Fibroblast of lung (primary cell): ENCODE results near the gene DUSP1. TPM values are rescaled to one million over a fixed set of nuclear protein-coding genes. Genes with fewer than 3 reads are reported as not detected.

Experiments
- DNase-seq, 2 donors: peaks; one replicate each; pipeline versions ENCODE4 v3.0.0 to v3.0.0-alpha.2; 2010; ENCODE audit warnings: low read depth in 2 of 2
- H2AFZ ChIP-seq: 2 replicates; pipeline ENCODE4 v1.5.1; 2012; ENCODE audit warnings: low read length, control low read depth, inconsistent platforms
- H3K27ac ChIP-seq: 2 replicates; pipeline ENCODE4 v1.5.1; 2011; ENCODE audit warnings: low read length, control low read depth; ENCODE audit not compliant: insufficient read depth
- H3K27me3 ChIP-seq: 2 replicates; pipeline ENCODE4 v1.5.1; 2011; ENCODE audit warnings: mild to moderate bottlenecking, low read length; ENCODE audit not compliant: control insufficient read depth, insufficient read depth
- H3K36me3 ChIP-seq: 2 replicates; pipeline ENCODE4 v1.5.1; 2011; ENCODE audit warnings: low read length; ENCODE audit not compliant: control insufficient read depth, insufficient read depth
- H3K4me1 ChIP-seq: 2 replicates; pipeline ENCODE4 v1.5.1; 2011; ENCODE audit warnings: low read length; ENCODE audit not compliant: control insufficient read depth, insufficient read depth; ENCODE audit errors: extremely low read depth
- H3K4me2 ChIP-seq: 2 replicates; pipeline ENCODE4 v1.5.1; 2011; ENCODE audit warnings: low read length, control low read depth; ENCODE audit not compliant: insufficient read depth; ENCODE audit errors: extremely low read depth
- H3K4me3 ChIP-seq, 4 experiments: fragments of 200-600 bp in 1 of 4; sonication (generic) in 1 of 4; replicated peaks in 1 of 4; 2 replicates each; pipeline ENCODE4 v1.5.1; 2011 to 2016; ENCODE audit warnings: low read length in 4 of 4, low read depth in 3 of 4, mild to moderate bottlenecking in 3 of 4, control low read depth in 2 of 4, inconsistent platforms in 1 of 4, mixed read lengths in 1 of 4; ENCODE audit not compliant: insufficient read depth in 1 of 4; ENCODE audit errors: control extremely low read depth in 1 of 4
- H3K79me2 ChIP-seq: 2 replicates; pipeline ENCODE4 v1.5.1; 2012; ENCODE audit warnings: mild to moderate bottlenecking, low read length, inconsistent platforms; ENCODE audit not compliant: control insufficient read depth, insufficient read depth
- H3K9ac ChIP-seq: 2 replicates; pipeline ENCODE4 v1.5.1; 2011; ENCODE audit warnings: mild to moderate bottlenecking, low read length, control low read depth; ENCODE audit not compliant: insufficient read depth
- H3K9me3 ChIP-seq: 2 replicates; pipeline ENCODE4 v1.5.1; 2012; ENCODE audit warnings: low read depth, low read length; ENCODE audit not compliant: control insufficient read depth, insufficient read depth
- H4K20me1 ChIP-seq: 2 replicates; pipeline ENCODE4 v1.5.1; 2011; ENCODE audit warnings: low read length; ENCODE audit not compliant: control insufficient read depth, insufficient read depth; ENCODE audit errors: extremely low read depth
- CTCF ChIP-seq, 2 donors: IDR thresholded peaks in 1 of 2; conservative IDR thresholded peaks in 1 of 2; 1 replicate in 1 of 2; 2 replicates in 1 of 2; pipeline ENCODE4 v1.5.1; 2011 to 2012; ENCODE audit warnings: low read length in 2 of 2, control low read depth in 1 of 2, inconsistent platforms in 1 of 2, low read depth in 1 of 2, mild to moderate bottlenecking in 1 of 2
- EZH2 ChIP-seq: IDR thresholded peaks from 2 replicates; pipeline ENCODE4 v1.5.1; 2012; ENCODE audit warnings: low read length, control low read depth, mild to moderate bottlenecking; ENCODE audit errors: missing control alignments
- polyA plus RNA-seq, 2 donors: library from polyadenylated mRNA; depleted of rRNA in 1 of 2; stranded (reverse) in 1 of 2; unstranded in 1 of 2; fragments of >200 nt; gene quantifications; 2 replicates each; pipeline ENCODE4 v1.2.1, GENCODE V29; 2011 to 2012; ENCODE audit warnings: missing spikeins in 1 of 2
- total RNA-seq: library from RNA; depleted of rRNA; stranded (reverse); fragments of >200 nt; gene quantifications from 2 replicates; pipeline ENCODE4 v1.2.1, GENCODE V29; 2014

The DUSP1 gene
- total and polyA plus RNA-seq, 2 donors (not counting 1 experiment from before 2014, with no cell fraction given) = 121 to 148 TPM

- no peak overlapping the region for H2AFZ ChIP-seq
- H3K4me3 ChIP-seq = no peak overlapping the region
- TF ChIP-seq CTCF (conservative IDR thresholded peaks at IDR 0.05 in 1 of 2, IDR thresholded peaks at IDR 0.05 in 1 of 2; ENCODE audit: low read depth in 1 of 2, low read length in 2 of 2) (no peak), EZH2 (no peak)
- H3K36me3 ChIP-seq = no peaks in the 10 kb centered on the region
- H4K20me1 ChIP-seq = no peaks in the 10 kb centered on the region
- H3K4me1 ChIP-seq = peaks cover 23% of the 10 kb centered on the region
- no peak overlapping the region for H3K4me2 ChIP-seq
- H3K9me3 ChIP-seq = no peaks in the 10 kb centered on the region
- no peak overlapping the region for H3K27ac ChIP-seq
- H3K79me2 ChIP-seq = no peaks in the 10 kb centered on the region
- no peak for DNase-seq
- H3K9ac ChIP-seq = no peak overlapping the region
- no peaks in the 10 kb centered on the region for H3K27me3 ChIP-seq
Measured at GRCh38 chr5:172731680-172732074, 39.3 kb downstream of the DUSP1 start.

GRCh38 chr5:172730981-172731679 lies 39.9 kb downstream of the DUSP1 start:
- no peak overlapping the region for H3K27ac ChIP-seq
- DNase-seq = peak in 1 of 2 donors; percentile 32

GRCh38 chr5:172730222-172730621 lies 40.8 kb downstream of the DUSP1 start:
- H3K27ac ChIP-seq = no peak overlapping the region
- H3K9ac ChIP-seq = no peak overlapping the region
- H3K9me3 ChIP-seq = no peaks in the 10 kb centered on the region
- no peak for DNase-seq
- no peaks in the 10 kb centered on the region for H3K79me2 ChIP-seq
- no peak overlapping the region for H2AFZ ChIP-seq
- TF ChIP-seq EZH2 = no peak
- no peaks in the 10 kb centered on the region for H3K27me3 ChIP-seq
- H3K4me3 ChIP-seq = no peak overlapping the region
- H4K20me1 ChIP-seq = no peaks in the 10 kb centered on the region
- H3K4me1 ChIP-seq = peaks cover 21% of the 10 kb centered on the region
- no peak overlapping the region for H3K4me2 ChIP-seq
- H3K36me3 ChIP-seq = no peaks in the 10 kb centered on the region

More at GRCh38 chr5:172730981-172731679, 39.9 kb downstream of the DUSP1 start:
- Histone ChIP-seq H3K9ac (no peak overlapping the region), H3K9me3 (no peaks in the 10 kb centered on the region), H2AFZ (no peak overlapping the region), H3K4me2 (no peak overlapping the region), H3K36me3 (no peaks in the 10 kb centered on the region), H3K4me1 (peaks cover 23% of the 10 kb centered on the region), H3K79me2 (no peaks in the 10 kb centered on the region), H3K4me3 (no peak overlapping the region), H4K20me1 (no peaks in the 10 kb centered on the region), H3K27me3 (no peaks in the 10 kb centered on the region)
- TF ChIP-seq CTCF (conservative IDR thresholded peaks at IDR 0.05 in 1 of 2, IDR thresholded peaks at IDR 0.05 in 1 of 2; ENCODE audit: low read depth in 1 of 2, low read length in 2 of 2) = no peak
